Bronchial epithelial cell (primary cell): ENCODE measurements around the gene TOB2. TPM values are rescaled to one million over a fixed set of nuclear protein-coding genes. Genes with fewer than 3 reads are reported as not detected.

Experiments
- DNase-seq: peaks from one replicate; pipeline ENCODE4 v3.0.0-alpha.2; 2010; ENCODE audit warnings: low read depth
- FAIRE-seq: peaks from 2 replicates; lab custom pipeline; 2011; peaks lifted over from hg19 to GRCh38; lab: Jason Lieb, UNC
- H3K27me3 ChIP-seq: 2 replicates; pipeline ENCODE4 v1.5.1; 2011; ENCODE audit warnings: low read length; ENCODE audit not compliant: control insufficient read depth, insufficient read depth
- H3K36me3 ChIP-seq: 2 replicates; pipeline ENCODE4 v1.5.1; 2011; ENCODE audit warnings: low read length; ENCODE audit not compliant: control insufficient read depth, insufficient read depth
- H3K4me3 ChIP-seq: 2 replicates; pipeline ENCODE4 v1.5.1; 2011; ENCODE audit warnings: mild to moderate bottlenecking, low read depth, low read length, control low read depth
- CTCF ChIP-seq: IDR thresholded peaks from 2 replicates; pipeline ENCODE4 v1.5.1; 2011; ENCODE audit warnings: mild to moderate bottlenecking, moderate library complexity, low read length, control low read depth, inconsistent platforms; ENCODE audit not compliant: insufficient read depth, severe bottlenecking
- total RNA-seq: library from RNA; depleted of rRNA; stranded (reverse); fragments of >200 nt; gene quantifications from 2 replicates; pipeline ENCODE4 v1.2.1, GENCODE V29; 2014

Gene TOB2
- total RNA-seq, 1 donor from 2014 or later: 6.3 TPM

- no peak for TF ChIP-seq CTCF
- FAIRE-seq: no peak
- Histone ChIP-seq H3K27me3 (no peaks in the 10 kb centered on the region), H3K36me3 (peaks cover 7% of the 10 kb centered on the region), H3K4me3 (no peak overlapping the region)
- DNase-seq: no peak
These were observed 47.7 kb downstream of the TOB2 start for GRCh38 chr22:41398921-41399320.

- H3K4me3 ChIP-seq: no peak overlapping the region
- TF ChIP-seq CTCF: no peak
- H3K27me3 ChIP-seq: no peaks in the 10 kb centered on the region
- peaks cover 7% of the 10 kb centered on the region for H3K36me3 ChIP-seq
- DNase-seq (no peak), FAIRE-seq (peak; percentile 87)
These were observed 49.3 kb downstream of the TOB2 start for GRCh38 chr22:41397143-41397811.

DNA sequence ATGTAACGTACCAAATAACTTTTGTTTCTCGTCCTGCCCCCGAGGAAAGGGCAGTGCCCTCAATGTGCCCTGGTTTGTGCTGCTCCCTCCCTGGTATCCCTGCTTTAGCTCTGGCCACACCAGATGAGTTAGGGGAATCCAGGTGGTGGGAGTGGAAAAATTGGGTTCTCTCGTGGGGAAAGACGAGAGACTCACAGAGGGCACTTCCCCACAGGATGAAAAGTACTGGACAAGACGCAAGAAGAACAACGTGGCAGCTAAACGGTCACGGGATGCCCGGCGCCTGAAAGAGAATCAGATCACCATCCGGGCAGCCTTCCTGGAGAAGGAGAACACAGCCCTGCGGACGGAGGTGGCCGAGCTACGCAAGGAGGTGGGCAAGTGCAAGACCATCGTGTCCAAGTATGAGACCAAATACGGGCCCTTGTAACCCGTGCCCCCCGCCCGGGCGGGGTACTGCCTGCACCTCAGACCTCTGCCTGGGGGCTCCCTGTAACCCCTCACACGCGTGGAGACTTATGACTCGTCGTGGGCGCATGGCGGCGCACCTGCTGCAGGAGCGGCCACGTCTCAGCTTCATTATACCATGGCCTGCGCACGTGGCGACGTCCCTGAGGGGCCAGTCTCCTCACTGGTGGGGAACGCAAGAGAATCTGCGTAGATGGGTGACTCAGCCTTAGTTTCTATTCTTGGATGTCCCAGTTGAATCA, 50.9 kb downstream of the TOB2 start:
- no peaks in the 10 kb centered on the region for H3K27me3 ChIP-seq
- DNase-seq: no peak
- no peak for FAIRE-seq
- H3K4me3 ChIP-seq: no peak overlapping the region
- H3K36me3 ChIP-seq: peaks cover 7% of the 10 kb centered on the region
- TF ChIP-seq CTCF: no peak

DNA sequence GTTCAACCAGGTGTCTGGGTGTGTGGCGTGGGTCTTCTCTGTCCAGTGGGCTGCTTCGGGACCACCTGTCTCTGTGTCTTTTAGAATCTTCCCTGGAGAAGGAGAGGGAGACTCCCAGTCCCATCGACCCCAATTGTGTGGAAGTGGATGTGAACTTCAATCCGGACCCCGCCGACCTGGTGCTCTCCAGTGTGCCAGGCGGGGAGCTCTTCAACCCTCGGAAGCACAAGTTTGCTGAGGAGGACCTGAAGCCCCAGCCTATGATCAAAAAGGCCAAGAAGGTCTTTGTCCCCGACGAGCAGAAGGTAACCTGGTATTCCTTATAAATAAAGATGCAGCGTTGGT, 52.6 kb downstream of the TOB2 start:
- no peak for TF ChIP-seq CTCF
- H3K36me3 ChIP-seq: peaks cover 7% of the 10 kb centered on the region

DNA sequence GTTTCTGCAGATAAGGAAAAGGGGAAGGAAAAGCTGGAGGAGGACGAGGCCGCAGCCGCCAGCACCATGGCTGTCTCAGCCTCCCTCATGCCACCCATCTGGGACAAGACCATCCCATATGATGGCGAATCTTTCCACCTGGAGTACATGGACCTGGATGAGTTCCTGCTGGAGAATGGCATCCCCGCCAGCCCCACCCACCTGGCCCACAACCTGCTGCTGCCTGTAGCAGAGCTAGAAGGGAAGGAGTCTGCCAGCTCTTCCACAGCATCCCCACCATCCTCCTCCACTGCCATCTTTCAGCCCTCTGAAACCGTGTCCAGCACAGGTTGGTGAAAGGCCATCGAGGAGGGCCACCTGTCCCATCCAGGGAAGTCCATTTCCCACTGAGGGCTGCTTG, 59.3 kb downstream of the TOB2 start:
- H3K4me3 ChIP-seq: no peak overlapping the region
- TF ChIP-seq CTCF: no peak
- peak; percentile 82 for FAIRE-seq
- no peaks in the 10 kb centered on the region for H3K27me3 ChIP-seq
- DNase-seq: no peak
- H3K36me3 ChIP-seq: peaks cover 3% of the 10 kb centered on the region

More for the DNA sequence above, 52.6 kb downstream of the TOB2 start:
- no peaks in the 10 kb centered on the region for H3K27me3 ChIP-seq
- DNase-seq: no peak
- no peak overlapping the region for H3K4me3 ChIP-seq
- FAIRE-seq: no peak
